Endodermal cell (in vitro differentiated cells): ENCODE results near the gene ACOX2. TPM values are rescaled to one million over a fixed set of nuclear protein-coding genes. Genes with fewer than 3 reads are reported as not detected.

Experiments
- DNase-seq: peaks from one replicate; pipeline ENCODE4 v3.0.0-alpha.2; 2017
- H3K27ac ChIP-seq: 2 replicates; pipeline ENCODE4 v1.5.1; 2013; ENCODE audit warnings: mild to moderate bottlenecking, low read depth, low read length, moderate library complexity
- H3K27me3 ChIP-seq: 2 replicates; pipeline ENCODE4 v1.6.1; 2013; ENCODE audit warnings: mild to moderate bottlenecking, low read length, moderate library complexity; ENCODE audit not compliant: insufficient read depth, control insufficient read depth, poor library complexity, severe bottlenecking
- H3K36me3 ChIP-seq: 2 replicates; pipeline ENCODE4 v1.7.0; 2013; ENCODE audit warnings: mild to moderate bottlenecking, low read length, moderate library complexity; ENCODE audit not compliant: control insufficient read depth, insufficient read depth
- H3K4me1 ChIP-seq: one replicate; pipeline ENCODE4 v1.7.0; 2013; ENCODE audit warnings: low read length; ENCODE audit not compliant: control insufficient read depth, insufficient read depth
- H3K4me3 ChIP-seq: 2 replicates; pipeline ENCODE4 v1.5.1; 2013; ENCODE audit warnings: mild to moderate bottlenecking, low read length, moderate library complexity
- H3K9ac ChIP-seq: 2 replicates; pipeline ENCODE4 v1.6.1; 2013; ENCODE audit warnings: mild to moderate bottlenecking, low read length, moderate library complexity; ENCODE audit not compliant: poor library complexity, severe bottlenecking; ENCODE audit errors: extremely low read depth
- H3K9me3 ChIP-seq: 2 replicates; pipeline ENCODE4 v1.6.1; 2013; ENCODE audit warnings: mild to moderate bottlenecking, low read length, moderate library complexity; ENCODE audit not compliant: control insufficient read depth
- H3K27ac Mint-ChIP-seq: 2 replicates; pipeline ENCODE4 v1.8.0; 2020; ENCODE audit warnings: mixed read lengths
- H3K27me3 Mint-ChIP-seq: 2 replicates; pipeline ENCODE4 v1.8.0; 2021; ENCODE audit warnings: mild to moderate bottlenecking, mixed read lengths; ENCODE audit not compliant: insufficient read depth
- H3K36me3 Mint-ChIP-seq: 2 replicates; pipeline ENCODE4 v1.8.0; 2020; ENCODE audit warnings: low read depth, mixed read lengths
- H3K4me1 Mint-ChIP-seq: 2 replicates; pipeline ENCODE4 v1.8.0; 2020; ENCODE audit warnings: mixed read lengths
- H3K4me3 Mint-ChIP-seq: 2 replicates; pipeline ENCODE4 v1.8.0; 2020; ENCODE audit warnings: mild to moderate bottlenecking, moderate library complexity, mixed read lengths
- H3K9me3 Mint-ChIP-seq: 2 replicates; pipeline ENCODE4 v1.8.0; 2020; ENCODE audit warnings: mild to moderate bottlenecking, mixed read lengths
- CTCF ChIP-seq: fragments of 200-600 bp; sonication (generic); conservative IDR thresholded peaks from 2 replicates; pipeline ENCODE4 v1.5.0; 2021; ENCODE audit warnings: antibody characterized with exemption, mild to moderate bottlenecking
- WGBS, 2 experiments: methylation state at CpG; one replicate each; pipeline versions ENCODE4 v1.1.5 to v1.1.7; 2013; ENCODE audit warnings: missing lambda C conversion rate in 2 of 2, mixed read lengths in 1 of 2; ENCODE audit not compliant: insufficient coverage in 1 of 2, insufficient read length in 1 of 2; 5-methylcytosine and 5-hydroxymethylcytosine counted together
- total RNA-seq, 2 donors: library from RNA; stranded (reverse); fragmentation: NEBNext Ultra II Directional in 1 of 2; extraction: Animal tissue kit (Norgen Biotek cat#: 25700) in 1 of 2; gene quantifications; 2 replicates in 1 of 2; 3 replicates in 1 of 2; pipeline ENCODE4 v1.2.1, GENCODE V29; 2021

ACOX2 gene
- total RNA-seq, 2 donors from 2014 or later, result 6.6 to 9.8 TPM

GRCh38 chr3:58463942-58464271, 73.1 kb downstream of the ACOX2 start:
- H3K27ac ChIP-seq, result no peak overlapping the region
- no peak overlapping the region for H3K4me3 ChIP-seq
- no peaks in the 10 kb centered on the region for H3K9me3 Mint-ChIP-seq
- H3K4me1 ChIP-seq, result no peaks in the 10 kb centered on the region
- H3K36me3 Mint-ChIP-seq, result no peaks in the 10 kb centered on the region
- H3K9ac ChIP-seq, result no peak overlapping the region
- H3K4me3 Mint-ChIP-seq, result no peak overlapping the region
- no peaks in the 10 kb centered on the region for H3K9me3 ChIP-seq
- H3K27ac Mint-ChIP-seq, result no peak overlapping the region
- 52 to 55% methylated on average over 4 to 5 of the region's 5 CpGs for WGBS, 2 experiments
- no peak for TF ChIP-seq CTCF
- peaks cover 17% of the 10 kb centered on the region for H3K27me3 Mint-ChIP-seq
- DNase-seq, result no peak
- no peaks in the 10 kb centered on the region for H3K36me3 ChIP-seq
- H3K4me1 Mint-ChIP-seq, result peaks cover 21% of the 10 kb centered on the region
- H3K27me3 ChIP-seq, result no peaks in the 10 kb centered on the region

- Histone ChIP-seq H3K9ac (no peak overlapping the region), H3K4me1 (no peaks in the 10 kb centered on the region), H3K4me3 (no peak overlapping the region), H3K27ac (peak overlapping the region; percentile 32), H3K36me3 (no peaks in the 10 kb centered on the region), H3K27me3 (no peaks in the 10 kb centered on the region), H3K9me3 (no peaks in the 10 kb centered on the region)
- no peak overlapping the region for H3K4me3 Mint-ChIP-seq
- WGBS, 2 experiments, result 21 to 47% methylated on average over 9 to 17 of the region's 18 CpGs
- peaks cover 12% of the 10 kb centered on the region for H3K27me3 Mint-ChIP-seq
- H3K27ac Mint-ChIP-seq, result peak overlapping the region; percentile 96
- H3K9me3 Mint-ChIP-seq, result no peaks in the 10 kb centered on the region
- peak; percentile 96 for TF ChIP-seq CTCF
- peaks cover 21% of the 10 kb centered on the region for H3K4me1 Mint-ChIP-seq
- peak; percentile 94 for DNase-seq
- H3K36me3 Mint-ChIP-seq, result no peaks in the 10 kb centered on the region
Measured at GRCh38 chr3:58463181-58463941, 73.6 kb downstream of the ACOX2 start.

- no peak overlapping the region for H3K4me3 ChIP-seq
- peaks cover 21% of the 10 kb centered on the region for H3K4me1 Mint-ChIP-seq
- H3K27ac Mint-ChIP-seq, result peak overlapping the region; percentile 96
- H3K36me3 Mint-ChIP-seq, result no peaks in the 10 kb centered on the region
- no peaks in the 10 kb centered on the region for H3K9me3 ChIP-seq
- DNase-seq, result peak; percentile 89
- no peak for TF ChIP-seq CTCF
- WGBS, 2 experiments, result 50 to 52% methylated on average over 2 to 4 of the region's 4 CpGs
- peak overlapping the region; percentile 32 for H3K27ac ChIP-seq
- no peaks in the 10 kb centered on the region for H3K36me3 ChIP-seq
- peaks cover 3% of the 10 kb centered on the region for H3K9me3 Mint-ChIP-seq
- no peak overlapping the region for H3K9ac ChIP-seq
- H3K27me3 Mint-ChIP-seq, result peaks cover 7% of the 10 kb centered on the region
- no peak overlapping the region for H3K4me3 Mint-ChIP-seq
- H3K4me1 ChIP-seq, result no peaks in the 10 kb centered on the region
- H3K27me3 ChIP-seq, result no peaks in the 10 kb centered on the region
Measured at GRCh38 chr3:58462829-58463180, 74.2 kb downstream of the ACOX2 start.
